Adrenal gland (tissue), 5 donors: ENCODE results near the gene ABCB9.

Experiments used
- CTCF ChIP-seq, 6 experiments: fragments of 450-650 bp in 4 of 6; fragments of 200-600 bp in 2 of 6; sonication (generic) in 1 of 6; IDR thresholded peaks; 1 replicate in 5 of 6; 2 replicates in 1 of 6; pipeline versions ENCODE4 v1.5.1 to v1.8.0; 2016 to 2021; ENCODE audit warnings: antibody characterized with exemption in 6 of 6, mild to moderate bottlenecking in 2 of 6, moderate library complexity in 1 of 6
- POLR2A ChIP-seq, 2 donors: fragments of 450-650 bp; IDR thresholded peaks; one replicate each; pipeline ENCODE4 v1.6.1; 2017; ENCODE audit warnings: antibody characterized with exemption in 2 of 2, mild to moderate bottlenecking in 2 of 2, moderate library complexity in 1 of 2
- donor health status: DM: no; HTN: no; CAD: no.

GRCh38 chr12:122894193-122895121 is 71.8 kb downstream of the ABCB9 start:
- TF ChIP-seq CTCF (IDR thresholded peaks at IDR 0.05) (peak in 1 of 6 experiments; percentile 10), POLR2A (IDR thresholded peaks at IDR 0.05) (no peak)
